Measurements from ENCODE around the gene SPTAN1. TPM values are rescaled to one million over a fixed set of nuclear protein-coding genes. Genes with fewer than 3 reads are reported as not detected.

The SPTAN1 gene
- total RNA-seq, 1 donor: 501 TPM

DNA sequence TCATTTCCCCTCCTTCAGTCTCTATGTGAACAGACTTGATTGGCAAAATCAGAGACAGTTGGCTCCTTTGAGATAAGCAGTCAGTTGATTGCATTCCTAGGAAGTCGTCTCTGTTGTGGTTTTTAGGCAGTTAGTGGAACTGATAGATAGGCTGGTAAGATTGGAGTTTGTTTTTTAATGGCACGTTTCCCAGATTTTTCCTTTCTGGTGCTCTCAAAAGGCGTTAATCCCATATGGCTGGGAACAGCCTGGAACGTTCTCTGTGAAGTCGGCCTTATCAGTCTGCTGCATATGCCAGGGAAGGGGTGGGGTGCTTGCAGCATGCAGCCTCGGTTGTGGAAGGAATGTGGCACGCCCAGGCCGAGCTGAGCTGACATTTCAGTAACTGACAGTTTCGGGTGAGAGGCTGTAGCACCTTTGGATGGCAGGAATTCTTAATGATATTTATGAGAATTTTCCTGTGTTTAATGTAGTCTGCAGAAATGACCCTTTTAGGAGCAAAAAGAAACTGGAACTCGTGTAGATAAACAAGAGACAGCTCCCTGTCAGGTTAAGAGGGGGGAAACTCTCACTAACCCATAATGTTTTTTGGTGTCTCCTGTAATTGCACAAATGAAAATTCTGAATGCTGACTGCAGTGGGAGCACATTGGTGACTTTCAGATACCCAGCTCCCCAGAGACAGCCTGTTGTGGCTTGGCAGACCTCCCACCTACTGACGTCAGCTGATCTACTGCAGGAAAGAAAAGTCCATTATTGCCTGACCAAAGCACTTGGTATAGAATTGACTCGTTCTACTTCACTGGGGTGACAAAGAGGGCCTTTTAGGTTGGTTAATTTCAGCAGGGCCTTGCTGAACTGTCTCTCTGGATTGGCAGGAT is 6.3 kb downstream of the SPTAN1 start:
- TF ChIP-seq CTCF (IDR thresholded peaks at IDR 0.05; ENCODE audit: insufficient read depth, low read depth, low read length): peak; percentile 8
- DNase-seq (ENCODE audit: low read depth): peak; percentile 94
- H3K4me3 ChIP-seq (ENCODE audit: low read depth, low read length): peak overlapping the region; percentile 28

- no peak overlapping the region for H3K4me3 ChIP-seq (ENCODE audit: low read depth, low read length)
- no peak for TF ChIP-seq CTCF (IDR thresholded peaks at IDR 0.05; ENCODE audit: insufficient read depth, low read depth, low read length)
- DNase-seq (ENCODE audit: low read depth): no peak
These were observed 13.2 kb downstream of the SPTAN1 start for GRCh38 chr9:128565578-128565977.

- no peak overlapping the region for H3K4me3 ChIP-seq (ENCODE audit: low read depth, low read length)
- TF ChIP-seq CTCF (IDR thresholded peaks at IDR 0.05; ENCODE audit: insufficient read depth, low read depth, low read length): no peak
- DNase-seq (ENCODE audit: low read depth): no peak
These were observed 16.2 kb downstream of the SPTAN1 start for GRCh38 chr9:128568470-128569078.

DNA sequence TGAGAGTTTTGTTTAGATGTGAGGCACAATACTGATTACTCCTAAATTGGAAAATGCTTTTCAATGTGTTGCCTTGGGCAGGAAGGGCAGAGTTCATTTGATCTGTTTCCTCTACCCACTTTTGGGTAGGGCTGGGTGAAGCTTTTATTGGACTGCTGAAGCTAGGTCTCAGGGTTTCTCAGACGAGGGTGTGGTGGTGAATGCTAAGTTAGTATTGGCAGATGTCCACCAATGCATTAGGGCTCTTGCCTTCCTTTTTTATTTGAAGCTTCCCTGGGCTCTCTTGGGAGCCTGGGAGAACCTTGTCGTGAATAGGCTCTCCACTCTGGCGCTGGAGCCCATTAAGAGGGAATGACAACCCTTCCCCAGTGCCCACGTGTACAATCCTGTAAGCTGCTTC is 23.1 kb downstream of the SPTAN1 start:
- H3K4me3 ChIP-seq (ENCODE audit: low read depth, low read length): no peak overlapping the region
- DNase-seq (ENCODE audit: low read depth): peak; percentile 55
- no peak for TF ChIP-seq CTCF (IDR thresholded peaks at IDR 0.05; ENCODE audit: insufficient read depth, low read depth, low read length)

- no peak for TF ChIP-seq CTCF (IDR thresholded peaks at IDR 0.05; ENCODE audit: insufficient read depth, low read depth, low read length)
- no peak overlapping the region for H3K4me3 ChIP-seq (ENCODE audit: low read depth, low read length)
- DNase-seq (ENCODE audit: low read depth): peak; percentile 32
These were observed 23.5 kb downstream of the SPTAN1 start for GRCh38 chr9:128575916-128576315.

DNA sequence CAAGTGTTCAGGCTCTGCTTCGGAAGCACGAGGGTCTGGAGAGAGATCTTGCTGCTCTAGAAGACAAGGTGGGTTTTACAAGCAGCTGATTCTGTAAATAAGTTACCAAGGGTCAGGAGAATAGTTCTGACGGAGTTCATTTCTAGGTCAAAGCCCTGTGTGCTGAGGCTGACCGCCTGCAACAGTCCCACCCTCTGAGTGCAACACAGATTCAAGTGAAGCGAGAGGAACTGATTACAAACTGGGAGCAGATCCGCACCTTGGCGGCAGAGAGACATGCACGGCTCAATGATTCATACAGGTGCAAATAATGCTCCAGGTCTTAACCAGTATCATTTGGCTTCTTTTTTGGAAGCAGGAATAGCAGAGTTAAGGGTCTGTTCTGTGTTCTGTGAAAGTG is 24.8 kb downstream of the SPTAN1 start:
- no peak for TF ChIP-seq CTCF (IDR thresholded peaks at IDR 0.05; ENCODE audit: insufficient read depth, low read depth, low read length)
- H3K4me3 ChIP-seq (ENCODE audit: low read depth, low read length): no peak overlapping the region
- DNase-seq (ENCODE audit: low read depth): no peak
